ENCODE results near the gene SCFD2.

- TF ChIP-seq EZH2 (IDR thresholded peaks at IDR 0.05; ENCODE audit: borderline replicate concordance, low read depth, low read length, severe bottlenecking): no peak
- no peak for TF ChIP-seq CTCF (IDR thresholded peaks at IDR 0.05; ENCODE audit: borderline replicate concordance, extremely low read depth, low read length, poor library complexity, severe bottlenecking)
These were observed 499.1 kb downstream of the SCFD2 start for GRCh38 chr4:52866734-52867133.

Measured in DND-41 (cell line).